GM19043 (cell line): ENCODE results near the gene PPP1R1C.
"Not testable (repeated sequence)": the region's sequence is repeated elsewhere in the genome, so short reads cannot be mapped to it uniquely, and the experiment has no call there.

Experiments used
- ATAC-seq: cut with Tn5 transposase; IDR thresholded peaks from one replicate; pipeline ENCODE4 v1.9.1; 2021; ENCODE audit warnings: low read depth; ENCODE audit not compliant: unreplicated experiment

Gene PPP1R1C, protein sequence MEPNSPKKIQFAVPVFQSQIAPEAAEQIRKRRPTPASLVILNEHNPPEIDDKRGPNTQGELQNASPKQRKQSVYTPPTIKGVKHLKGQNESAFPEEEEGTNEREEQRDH

DNA sequence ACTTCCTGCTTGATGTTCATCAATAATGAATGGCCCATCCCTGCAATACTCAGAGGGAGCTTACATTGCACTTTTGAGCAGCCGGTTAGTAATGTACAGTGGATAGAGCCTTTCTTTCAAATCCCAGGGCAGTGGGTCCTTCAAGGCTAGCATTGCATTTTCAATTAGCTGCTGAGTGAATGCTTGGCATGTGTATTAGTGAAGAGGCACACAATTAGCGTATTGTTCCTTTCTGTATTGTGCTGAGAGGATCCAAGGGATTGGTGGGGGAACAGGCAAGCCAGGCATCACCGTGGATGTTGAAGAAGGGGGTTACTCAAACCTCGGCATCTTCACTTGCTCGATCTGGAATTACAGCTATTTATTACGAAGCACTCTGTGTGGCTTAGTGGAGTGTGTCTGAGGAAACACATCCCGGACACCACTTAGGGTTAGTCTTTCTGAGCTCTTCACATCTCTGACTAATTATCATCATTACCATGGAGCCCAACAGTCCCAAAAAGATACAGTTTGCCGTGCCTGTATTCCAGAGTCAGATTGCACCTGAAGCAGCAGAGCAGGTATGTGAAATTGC, at the start of gene PPP1R1C:
Gene PPP1R1C, plus strand, starts transcription at position 222 of the 574 bp plus-strand sequence. Its CDS starts 258 bp downstream, at position 480.
- no peak for ATAC-seq

DNA sequence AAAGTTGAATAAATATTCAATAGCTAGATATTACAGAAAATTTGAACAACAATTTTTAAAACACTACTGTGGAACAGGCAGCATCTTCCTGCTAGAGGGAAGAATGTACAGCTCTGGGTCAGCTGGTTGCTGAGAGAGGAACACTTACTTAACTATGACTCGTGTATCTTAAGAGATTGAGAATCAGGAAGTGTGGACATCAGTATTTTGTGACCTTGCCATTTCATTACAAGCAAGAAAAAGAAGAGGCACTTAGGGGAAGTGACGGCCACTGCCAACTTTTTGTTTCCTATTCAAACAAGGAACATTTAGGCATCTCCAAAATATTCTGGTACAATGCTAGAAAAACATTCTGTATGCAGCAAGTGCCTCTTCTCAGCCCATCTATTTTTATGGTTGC, 48.2 kb upstream of the PPP1R1C start:
- no peak for ATAC-seq

DNA sequence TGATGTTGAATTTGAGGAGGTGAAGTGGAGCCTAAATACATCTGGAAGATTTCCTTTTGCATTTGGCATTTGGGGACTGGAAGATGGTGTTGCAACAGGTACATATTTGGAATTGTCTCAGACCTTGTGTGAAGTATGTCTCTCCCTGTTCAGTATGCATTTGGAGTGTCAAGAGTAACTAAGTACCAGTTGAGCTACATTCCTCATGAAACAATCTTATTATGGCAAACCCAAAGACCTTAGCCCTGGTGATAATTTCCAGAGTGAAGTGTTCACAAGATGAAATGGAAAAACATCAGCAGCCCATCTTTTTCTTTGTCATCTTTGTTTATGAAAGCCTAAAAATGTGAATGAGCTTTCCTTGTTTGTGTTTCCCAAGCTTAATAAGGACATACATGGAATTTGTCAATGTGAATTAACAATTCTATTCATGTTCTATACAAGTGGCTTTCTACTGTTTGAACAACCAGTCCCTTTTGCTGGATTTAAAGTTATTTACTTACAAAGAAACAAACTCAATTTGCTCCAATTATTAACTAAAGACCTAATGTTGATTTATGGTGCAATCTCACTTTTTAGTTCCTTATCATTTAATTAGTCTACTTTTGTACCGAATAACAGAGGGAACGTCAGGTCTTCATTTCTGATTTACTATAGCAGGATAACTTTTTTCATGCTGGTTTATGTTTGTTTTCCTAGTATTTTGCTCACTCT, 42.1 kb upstream of the PPP1R1C start:
- no peak for ATAC-seq

DNA sequence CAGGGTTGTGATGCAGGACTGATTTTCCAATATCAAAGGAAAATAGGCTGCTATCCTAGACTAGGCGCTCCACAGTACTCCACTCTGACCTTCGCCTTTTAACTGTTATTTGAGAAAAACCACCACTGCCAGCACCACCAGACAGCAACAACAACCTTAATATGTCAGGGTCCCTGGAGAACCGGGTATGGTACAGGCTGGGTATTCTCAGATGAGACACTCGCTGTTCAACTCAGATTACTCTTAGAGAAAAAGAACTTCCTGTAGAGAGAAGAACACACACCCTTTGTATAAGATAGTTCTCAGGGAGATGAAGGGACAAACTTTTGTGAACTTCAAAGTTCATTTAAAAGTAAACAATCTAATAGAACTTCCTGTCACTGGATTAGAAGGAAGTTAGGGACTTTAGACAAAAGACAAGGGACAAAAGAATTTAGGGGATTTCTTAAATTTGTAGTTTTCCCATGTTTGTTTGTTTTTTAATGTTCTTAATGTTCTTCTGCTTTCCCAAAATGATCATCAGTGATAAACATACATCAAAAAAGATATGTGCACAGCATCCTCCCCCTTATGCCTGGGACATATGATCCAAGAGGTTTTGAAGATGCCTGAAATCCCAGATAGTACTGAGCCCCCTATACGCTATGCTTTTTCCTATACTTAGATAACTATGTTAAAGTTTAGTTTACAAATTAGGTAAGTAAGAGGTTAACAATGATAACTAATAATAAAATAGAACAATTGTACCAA, 41.3 kb upstream of the PPP1R1C start:
- no peak for ATAC-seq

DNA sequence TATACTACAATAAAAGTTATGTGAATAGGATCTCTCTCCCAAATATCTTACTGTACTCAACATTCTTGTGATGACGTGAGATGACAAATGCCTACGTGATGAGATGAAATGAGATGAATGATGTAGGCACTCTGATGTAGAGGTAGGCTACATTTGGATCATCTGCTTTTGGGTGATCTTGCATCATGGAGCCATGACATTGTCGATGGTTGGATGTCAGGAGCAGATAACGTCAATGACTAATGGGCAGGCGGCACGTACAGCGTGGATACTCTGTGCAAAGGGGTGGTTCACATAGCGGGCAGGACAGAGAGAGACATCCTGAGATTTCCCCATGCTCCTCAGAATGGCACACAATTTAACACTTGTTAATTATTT, 40.8 kb upstream of the PPP1R1C start:
- no peak for ATAC-seq

DNA sequence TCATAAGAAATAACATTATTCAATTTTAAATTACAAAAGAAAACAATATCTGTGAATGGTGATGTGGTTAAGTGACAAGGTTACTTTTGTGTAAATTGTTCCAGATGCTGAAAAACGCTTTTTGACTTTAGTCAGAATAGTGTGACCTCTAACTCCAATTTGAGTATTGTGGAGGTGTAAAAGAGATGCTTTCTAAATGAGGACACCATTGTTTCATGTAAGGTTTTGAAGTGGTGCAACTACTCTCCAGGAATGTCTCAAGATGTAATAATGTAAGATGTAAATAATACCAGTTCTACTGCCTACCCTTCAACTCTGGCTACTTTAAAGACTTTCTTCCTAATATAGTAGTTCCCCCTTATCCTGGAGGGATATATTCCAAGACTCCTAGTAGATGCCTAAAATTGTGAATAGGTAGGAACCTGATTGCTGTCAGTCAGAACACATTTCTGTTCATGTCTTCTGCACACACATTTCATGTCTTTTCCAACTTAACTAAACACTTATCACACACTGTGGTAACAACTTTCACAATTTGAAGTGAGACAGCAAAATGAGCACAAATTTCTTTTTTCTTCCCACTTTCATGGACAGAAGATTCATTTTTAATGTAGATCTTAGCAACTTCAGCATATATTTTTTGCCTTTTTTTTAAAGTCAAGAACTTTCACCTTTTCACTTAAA, 39.1 kb upstream of the PPP1R1C start:
- no peak for ATAC-seq

DNA sequence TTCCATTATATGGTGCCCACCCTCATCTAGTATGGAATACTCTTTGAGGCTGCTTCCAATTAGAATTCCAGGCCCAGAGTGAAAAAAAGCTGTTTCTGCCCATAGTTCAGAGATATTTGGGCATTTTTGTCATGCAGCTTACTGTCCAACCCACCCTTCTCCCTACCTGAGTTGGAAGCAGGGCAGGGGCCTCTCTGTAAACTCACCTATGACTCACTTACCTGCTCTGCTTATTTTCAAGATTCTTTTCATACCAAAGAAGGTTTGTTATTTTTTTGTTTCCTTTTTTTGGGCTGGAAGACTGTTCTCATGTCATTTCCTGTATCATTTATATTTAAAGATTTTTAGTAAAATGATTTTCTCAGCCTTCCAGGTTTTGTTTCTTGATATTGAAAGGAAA, 38.4 kb upstream of the PPP1R1C start:
- no peak for ATAC-seq

DNA sequence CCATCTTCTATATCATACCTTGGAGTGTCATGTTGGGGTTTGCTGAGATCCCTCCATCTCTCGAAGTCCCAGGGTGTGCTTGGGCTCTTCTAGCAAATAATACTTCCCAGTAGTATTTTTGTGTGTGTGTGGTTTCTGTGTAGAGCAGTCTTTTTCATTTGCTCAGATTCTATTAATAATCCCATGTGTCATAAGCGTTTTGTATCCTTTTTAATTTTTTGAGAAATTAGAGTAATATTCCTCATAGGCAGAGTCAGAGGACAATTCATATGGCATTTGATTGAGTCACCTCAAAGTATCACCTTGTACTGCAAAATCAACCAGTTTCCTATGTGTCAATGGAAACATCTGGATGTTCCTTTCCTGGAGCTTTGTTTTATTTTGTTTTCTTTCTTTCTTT, 37.4 kb upstream of the PPP1R1C start:
- ATAC-seq, result no peak

DNA sequence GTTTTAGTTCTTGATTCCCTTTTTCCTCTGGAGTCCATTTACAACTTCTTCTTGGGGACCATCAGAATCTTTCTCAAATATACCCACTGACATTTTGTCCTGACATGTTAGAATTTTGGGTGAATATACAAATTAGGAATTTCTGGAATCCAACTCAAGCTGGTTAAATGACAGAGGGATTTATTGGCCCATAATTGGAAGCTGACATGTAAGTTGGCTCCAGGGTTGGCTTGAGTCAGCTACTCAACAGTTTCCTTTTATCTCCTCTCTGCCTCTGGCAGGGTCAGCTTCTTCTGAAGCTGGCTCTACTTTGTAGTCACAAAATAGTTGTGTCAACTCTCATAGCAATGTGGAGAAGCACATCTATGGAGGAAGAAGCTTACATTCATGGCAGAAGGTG, 36.6 kb upstream of the PPP1R1C start:
- ATAC-seq, result no peak

DNA sequence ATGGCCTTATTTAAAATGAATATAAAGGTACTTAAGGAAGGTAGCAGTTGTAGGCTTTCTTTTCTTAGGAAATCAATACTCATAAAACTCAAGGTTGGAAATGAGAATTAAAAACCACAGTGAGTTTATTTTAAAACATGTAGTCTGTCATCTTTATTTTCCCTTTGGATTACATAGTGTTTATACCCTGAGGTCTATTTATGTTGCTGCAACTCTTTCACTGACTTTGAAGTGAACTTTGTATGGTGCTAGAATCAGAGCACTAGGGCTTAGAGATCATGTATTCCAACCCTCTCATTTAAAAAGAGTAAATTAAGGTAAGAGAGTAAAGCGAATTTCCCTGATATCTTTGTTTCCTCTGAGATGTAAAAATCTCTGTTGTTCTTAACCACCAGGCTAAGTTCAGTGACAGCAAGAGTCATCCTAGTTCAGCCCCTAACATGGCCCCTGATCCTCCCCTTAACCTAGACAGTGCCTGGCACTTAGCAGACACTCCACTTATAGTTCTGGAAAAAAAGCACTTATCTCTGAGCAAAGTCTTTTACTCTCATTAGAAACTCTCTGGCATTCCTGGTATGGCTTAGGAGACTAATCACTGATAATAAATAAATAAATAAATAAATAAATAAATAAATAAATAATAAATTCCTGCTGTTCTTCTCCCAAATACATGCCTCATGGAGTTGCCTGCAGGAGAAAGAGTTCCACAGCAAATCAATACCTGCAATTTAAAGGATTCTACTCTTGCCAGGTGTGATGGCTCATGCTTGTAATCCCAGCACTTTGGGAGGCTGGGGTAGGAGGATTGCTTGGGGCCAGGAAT, 33.0 kb upstream of the PPP1R1C start:
- ATAC-seq, result no peak

DNA sequence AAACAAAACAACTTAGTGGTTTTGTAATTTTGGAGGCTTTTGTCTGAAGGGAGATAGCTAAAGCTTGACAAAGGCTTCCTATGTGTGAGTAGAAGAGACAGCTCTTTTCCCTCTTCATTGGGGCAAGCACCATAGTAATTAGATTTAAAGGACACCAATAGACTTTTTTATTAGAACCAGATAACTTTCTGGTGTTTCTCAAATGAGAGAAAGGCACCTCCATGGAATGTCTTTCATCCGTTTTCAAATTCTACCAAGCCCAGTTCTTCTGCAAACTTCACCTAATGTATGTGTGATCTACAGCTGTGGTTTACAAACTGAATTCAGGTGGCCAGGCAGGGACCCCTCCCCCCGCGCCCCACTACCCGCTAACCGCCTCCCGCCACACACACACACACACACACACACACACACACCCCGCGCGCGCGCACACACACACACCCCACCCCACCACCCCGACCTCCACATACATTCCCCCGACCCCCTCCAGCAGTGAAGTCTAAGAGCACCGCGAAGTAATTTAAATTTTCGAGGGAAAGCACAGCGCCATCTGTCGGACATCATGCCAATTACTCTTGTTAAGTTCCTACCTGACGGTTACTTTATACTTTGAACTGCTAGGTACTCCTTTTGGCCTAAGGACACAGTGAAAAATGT, 31.6 kb upstream of the PPP1R1C start:
- peak; percentile 78 for ATAC-seq

DNA sequence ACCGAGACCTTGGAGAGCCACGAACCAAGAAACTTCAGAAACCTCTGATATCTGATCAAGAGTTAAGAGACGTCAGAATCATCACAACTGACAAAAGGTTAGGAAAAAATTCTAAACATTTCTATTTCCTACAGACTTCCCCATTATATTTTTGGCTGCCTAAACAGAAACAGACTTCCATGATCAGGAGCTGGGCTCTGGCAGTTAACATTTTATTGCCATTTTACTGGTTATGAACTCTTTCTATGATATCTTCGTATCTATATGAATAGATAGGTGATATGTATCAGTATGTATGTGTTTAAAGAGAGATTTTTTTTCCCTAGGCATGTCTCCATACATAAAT, 31.1 kb upstream of the PPP1R1C start:
- ATAC-seq, result peak; percentile 15

DNA sequence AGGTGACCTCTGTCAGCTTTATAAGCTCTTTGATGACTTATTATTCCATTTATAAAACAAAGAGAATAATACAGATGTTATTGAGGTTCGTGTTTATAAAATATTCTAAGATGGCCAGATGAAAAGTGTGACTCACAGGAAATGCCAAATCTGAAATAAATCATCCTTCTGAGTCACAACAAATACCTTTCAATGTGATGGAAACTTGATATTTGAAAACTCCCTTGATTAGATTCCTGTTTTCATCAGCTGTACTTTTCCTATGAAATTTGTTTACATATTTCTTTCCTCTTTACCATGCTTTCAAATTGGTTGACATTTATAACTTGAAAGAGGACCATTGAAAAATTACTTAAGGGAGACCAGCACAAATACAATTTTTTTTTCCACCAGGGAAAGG, 30.6 kb upstream of the PPP1R1C start:
- ATAC-seq, result no peak

DNA sequence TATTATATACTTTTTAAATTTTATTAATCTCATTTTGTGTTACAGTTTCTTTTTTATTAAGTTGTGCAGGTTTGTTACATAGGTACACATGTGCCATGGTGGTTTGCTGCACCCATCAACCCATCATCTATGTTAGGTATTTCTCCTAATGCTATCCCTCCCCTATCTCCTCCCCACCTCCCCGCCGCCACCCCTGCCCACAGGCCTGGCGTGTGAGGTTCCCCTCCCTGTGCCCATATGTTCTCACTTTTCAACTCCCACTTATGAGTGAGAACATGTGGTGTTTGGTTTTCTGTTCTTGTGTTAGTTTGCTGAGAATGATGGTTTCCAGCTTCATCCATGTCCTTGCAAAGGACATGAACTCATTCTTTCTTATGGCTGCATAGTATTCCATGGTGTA, 29.8 kb upstream of the PPP1R1C start:
- ATAC-seq, result not testable (repeated sequence)

DNA sequence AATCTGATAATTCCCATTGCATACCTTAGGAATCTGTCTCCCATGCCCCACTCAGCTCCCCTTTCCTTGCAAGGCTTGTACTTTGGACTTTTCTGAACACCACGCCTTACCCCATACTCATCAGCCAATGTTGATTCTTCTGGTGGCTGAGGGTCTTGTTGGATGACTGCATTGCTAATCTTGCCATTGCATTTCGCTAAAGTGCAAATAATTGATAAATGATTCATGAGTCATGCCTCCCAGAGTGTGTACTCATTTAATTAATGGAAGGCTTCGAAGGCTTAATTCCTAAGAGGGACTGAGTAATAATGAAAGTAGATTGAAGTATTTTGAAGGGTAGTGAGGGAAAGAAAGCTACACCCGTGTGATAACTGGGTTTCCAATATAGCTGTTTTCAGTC, 28.0 kb upstream of the PPP1R1C start:
- no peak for ATAC-seq

DNA sequence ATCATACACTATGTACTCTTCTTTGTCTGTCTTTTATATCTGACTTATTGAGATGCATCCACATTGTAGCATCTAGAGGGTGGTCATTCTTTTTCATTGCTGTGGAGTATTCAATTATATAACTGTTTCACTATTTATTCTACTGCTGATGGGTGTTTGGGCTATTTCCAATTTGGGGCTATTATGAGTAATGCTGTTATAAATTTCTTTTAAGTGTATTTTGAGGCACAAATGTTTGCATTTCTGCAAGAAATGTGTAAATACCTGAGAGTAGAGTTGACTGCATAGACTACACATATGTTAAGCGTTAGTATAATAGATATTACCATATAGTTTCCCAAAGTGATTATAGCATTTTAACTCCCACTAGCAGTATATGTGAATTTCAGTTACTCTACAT, 26.9 kb upstream of the PPP1R1C start:
- no peak for ATAC-seq

DNA sequence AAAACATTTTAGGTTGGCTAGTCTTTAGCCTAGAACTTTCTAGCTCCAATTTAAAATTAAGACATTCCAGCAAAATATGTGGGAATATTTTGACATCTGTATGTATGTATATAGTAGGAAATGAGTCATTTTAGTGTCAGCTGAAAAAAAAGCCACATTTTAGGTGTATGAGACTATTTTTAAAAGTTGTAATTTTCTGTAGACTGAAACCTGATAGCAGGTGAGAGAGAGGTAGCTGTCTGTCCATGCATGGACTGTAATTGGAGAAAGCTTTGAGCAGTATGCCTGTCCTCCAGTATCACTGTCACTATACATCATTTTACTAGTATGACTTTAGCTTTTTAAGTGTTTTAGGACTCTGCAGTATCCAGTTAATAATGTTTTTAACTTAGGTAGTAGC, 26.1 kb upstream of the PPP1R1C start:
- no peak for ATAC-seq

DNA sequence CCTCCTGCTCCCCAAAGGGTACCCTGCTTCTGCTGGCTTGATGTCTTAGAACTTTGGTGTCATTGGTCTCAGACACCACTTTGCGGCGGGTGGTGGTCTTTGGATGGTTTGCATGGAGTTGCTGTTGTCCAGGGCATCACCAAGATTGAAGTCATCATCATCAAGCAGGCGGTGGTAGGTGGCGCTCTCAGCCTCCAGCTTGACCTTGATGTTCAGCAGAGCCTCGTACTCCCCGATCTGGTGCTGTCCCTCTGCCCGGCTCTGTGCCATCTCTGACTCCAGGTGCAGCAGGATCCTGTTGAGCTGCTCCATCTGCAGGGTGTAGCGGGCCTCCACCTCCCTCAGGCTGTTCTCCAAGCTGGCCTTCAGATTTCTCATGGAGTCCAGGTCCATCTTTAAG, 24.5 kb upstream of the PPP1R1C start:
- ATAC-seq, result not testable (repeated sequence)

DNA sequence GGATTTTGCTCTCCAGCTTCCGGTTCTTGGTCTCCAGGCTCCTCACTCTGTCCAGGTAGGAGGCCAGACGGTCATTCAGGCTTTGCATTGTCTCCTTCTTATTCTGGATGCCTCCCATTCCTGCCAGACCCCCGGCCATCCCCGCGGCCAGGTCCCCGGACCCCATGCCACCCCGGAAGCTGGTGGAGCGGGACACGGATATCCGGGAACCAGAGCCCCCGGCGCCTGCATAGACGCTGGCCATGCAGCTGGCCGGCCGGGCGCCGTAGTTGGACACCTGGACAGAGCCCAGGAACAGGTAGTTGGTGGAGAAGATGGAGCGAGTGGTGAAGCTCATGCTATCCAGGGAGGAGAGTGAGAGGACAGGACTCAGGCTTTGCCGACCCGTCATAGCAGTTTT, 23.5 kb upstream of the PPP1R1C start:
- no peak for ATAC-seq
